Measurements from ENCODE around the gene CDKN1A.

DNA sequence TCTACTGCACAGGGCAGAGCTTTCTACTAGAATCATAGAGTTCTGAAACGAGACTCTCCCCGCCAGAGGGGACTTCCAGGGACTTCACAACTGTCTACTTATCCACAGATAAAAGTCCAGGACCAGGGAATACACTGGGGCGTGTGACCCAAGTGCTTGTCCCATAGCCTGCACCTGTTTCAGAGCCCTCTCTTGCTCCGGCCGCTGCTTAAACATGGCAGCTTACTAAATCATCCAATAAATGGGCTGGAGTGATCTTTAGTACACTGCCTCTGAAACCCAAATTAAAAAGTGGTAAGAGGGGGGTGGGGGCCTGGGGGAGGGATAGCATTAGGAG, 10.2 kb downstream of the CDKN1A start:
- TF ChIP-seq, protein P1, sequence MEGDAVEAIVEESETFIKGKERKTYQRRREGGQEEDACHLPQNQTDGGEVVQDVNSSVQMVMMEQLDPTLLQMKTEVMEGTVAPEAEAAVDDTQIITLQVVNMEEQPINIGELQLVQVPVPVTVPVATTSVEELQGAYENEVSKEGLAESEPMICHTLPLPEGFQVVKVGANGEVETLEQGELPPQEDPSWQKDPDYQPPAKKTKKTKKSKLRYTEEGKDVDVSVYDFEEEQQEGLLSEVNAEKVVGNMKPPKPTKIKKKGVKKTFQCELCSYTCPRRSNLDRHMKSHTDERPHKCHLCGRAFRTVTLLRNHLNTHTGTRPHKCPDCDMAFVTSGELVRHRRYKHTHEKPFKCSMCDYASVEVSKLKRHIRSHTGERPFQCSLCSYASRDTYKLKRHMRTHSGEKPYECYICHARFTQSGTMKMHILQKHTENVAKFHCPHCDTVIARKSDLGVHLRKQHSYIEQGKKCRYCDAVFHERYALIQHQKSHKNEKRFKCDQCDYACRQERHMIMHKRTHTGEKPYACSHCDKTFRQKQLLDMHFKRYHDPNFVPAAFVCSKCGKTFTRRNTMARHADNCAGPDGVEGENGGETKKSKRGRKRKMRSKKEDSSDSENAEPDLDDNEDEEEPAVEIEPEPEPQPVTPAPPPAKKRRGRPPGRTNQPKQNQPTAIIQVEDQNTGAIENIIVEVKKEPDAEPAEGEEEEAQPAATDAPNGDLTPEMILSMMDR (IDR thresholded peaks at IDR 0.05): no peak
- TF ChIP-seq POLR2A (IDR thresholded peaks at IDR 0.05): no peak

Measured in lower leg skin (tissue), 3 donors.